Right cardiac atrium (tissue), 5 donors: ENCODE measurements around the gene TDRD9. TPM values are rescaled to one million over a fixed set of nuclear protein-coding genes. Genes with fewer than 3 reads are reported as not detected.
A peak's percentile ranks its signal among the peaks of the same experiment; 100 is the strongest.
"Not testable (repeated sequence)": the region's sequence is repeated elsewhere in the genome, so short reads cannot be mapped to it uniquely, and the experiment has no call there.

ENCODE experiments used
- ATAC-seq, 2 donors: fragments of 200-7000 bp; cut with Tn5 transposase; one replicate each; pipeline versions ENCODE4 v1.8.0 to v1.9.1; 2020; ENCODE audit warnings: moderate library complexity in 2 of 2, mild to moderate bottlenecking in 1 of 2
- DNase-seq, 3 donors: peaks; one replicate each; pipeline ENCODE4 v3.0.0-alpha.2; 2020
- H3K27ac ChIP-seq: one replicate; pipeline ENCODE4 v1.5.1; 2013; ENCODE audit warnings: mild to moderate bottlenecking, low read length, control low read depth, moderate library complexity
- H3K27me3 ChIP-seq: one replicate; pipeline ENCODE4 v1.6.1; 2013; ENCODE audit not compliant: control insufficient read depth, insufficient read depth
- H3K4me1 ChIP-seq: one replicate; pipeline ENCODE4 v1.6.1; 2013; ENCODE audit warnings: low read length; ENCODE audit not compliant: control insufficient read depth, insufficient read depth
- H3K4me3 ChIP-seq: one replicate; pipeline ENCODE4 v1.5.1; 2013; ENCODE audit warnings: low read length, control low read depth
- H3K9me3 ChIP-seq: one replicate; pipeline ENCODE4 v1.6.1; 2013; ENCODE audit warnings: low read length; ENCODE audit not compliant: control insufficient read depth
- WGBS: extraction: QIAGEN DNeasy Blood & Tissue Kit; methylation state at CpG from one replicate; pipeline ENCODE4 v1.1.7; 2013; 5-methylcytosine and 5-hydroxymethylcytosine counted together
- intact Hi-C, 4 donors: fragments of 100-400 bp; cut with DNase I; formaldehyde crosslinking; loops; one replicate each; pipeline versions ENCODE4 v1.11.0 to v1.14.0; 2022 to 2023
- polyA plus RNA-seq: library from polyadenylated mRNA; stranded (reverse); fragments of 200-250 nt; gene quantifications from one replicate; pipeline ENCODE4 v1.2.3, GENCODE V29; 2013
- total RNA-seq, 4 donors: library from RNA; stranded (reverse); fragmentation: NEBNext Ultra II Directional; extraction: Animal tissue kit (Norgen Biotek cat#: 25700); gene quantifications; one replicate each; pipeline ENCODE4 v1.2.1, GENCODE V29; 2021
- donor health status: healthy with polysubstance abuse.
- donor health status: DM: no; HTN: yes; CAD: no.
- donor health status: DM: no; HTN: no; CAD: no.
- donor health status: DM: no; HTN: yes; CAD: no; lungs with severe emphysema.
- donor health status: DM: yes; HTN: yes; CAD: no.

Gene TDRD9
- total and polyA plus RNA-seq, 5 donors = 8.3 to 20.2 (median 10.7) TPM

DNA sequence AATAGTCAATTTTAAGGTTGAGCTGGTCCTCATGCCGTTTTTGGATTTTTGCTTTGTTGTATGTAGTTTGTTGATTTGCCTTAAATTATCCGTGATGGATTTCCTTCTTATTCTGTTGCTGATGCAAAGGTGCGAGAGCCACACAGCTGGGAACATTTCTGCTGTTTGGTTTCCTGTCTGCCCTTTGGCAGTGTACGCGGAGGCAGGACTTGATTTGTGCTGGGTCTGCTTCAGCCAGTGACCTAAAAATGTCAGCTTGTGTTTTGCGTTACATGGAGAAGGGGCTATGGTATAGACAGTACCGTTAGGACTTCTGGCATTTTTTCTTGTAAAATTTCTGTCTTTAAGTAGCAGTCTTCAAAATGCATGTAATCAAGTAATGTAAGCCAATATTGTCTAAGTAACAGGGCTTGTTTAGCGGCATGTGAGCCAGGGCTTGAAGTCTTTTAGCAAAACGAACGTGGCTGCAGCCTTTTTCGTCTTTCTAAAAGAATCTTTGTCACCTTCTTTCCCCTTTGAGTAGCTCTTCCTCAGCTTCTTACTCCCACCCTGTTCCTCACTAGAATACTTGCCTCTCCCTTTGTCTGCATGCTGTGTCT lies 32.3 kb downstream of the TDRD9 start:
- Histone ChIP-seq H3K4me3 (no peak overlapping the region), H3K4me1 (no peaks in the 10 kb centered on the region), H3K9me3 (no peaks in the 10 kb centered on the region), H3K27me3 (no peaks in the 10 kb centered on the region), H3K27ac (no peak overlapping the region)
- WGBS = 57% methylated on average over 11 of the region's 11 CpGs
- ATAC-seq (no peak), DNase-seq (no peak)
- intact Hi-C loops = no loop called here

DNA sequence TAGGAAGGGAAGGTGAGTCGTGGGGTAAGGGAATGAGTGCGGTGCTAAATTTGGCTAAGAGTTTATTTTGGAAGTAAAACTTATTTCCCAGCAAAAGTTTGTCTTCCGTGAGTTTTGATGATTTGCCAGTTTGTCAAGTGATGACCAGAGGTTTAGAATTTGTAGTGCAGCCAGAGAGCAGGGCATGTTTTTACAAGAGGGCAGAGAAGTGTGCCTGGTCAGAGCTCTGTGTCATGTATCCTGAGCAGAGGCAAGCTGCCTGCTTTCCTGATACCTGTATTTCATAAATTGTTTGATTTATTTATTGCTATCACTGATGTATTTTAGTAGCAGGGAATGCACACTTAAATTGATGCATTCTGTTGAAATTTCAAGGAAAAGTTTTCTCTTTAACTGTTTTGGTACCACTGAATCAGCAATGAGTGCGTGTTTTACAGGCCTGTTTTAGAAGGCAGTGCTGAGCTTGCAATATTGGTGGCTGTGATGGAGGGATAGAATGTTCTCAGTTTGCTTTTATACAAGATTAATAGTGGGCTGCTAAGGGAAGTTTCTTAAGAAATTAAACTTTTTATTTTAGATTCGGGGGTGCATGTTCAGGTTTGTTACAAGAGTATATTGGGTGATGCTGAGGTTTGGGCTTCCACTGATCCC lies 33.8 kb downstream of the TDRD9 start:
- intact Hi-C loops = no loop called here
- Histone ChIP-seq H3K9me3 (no peaks in the 10 kb centered on the region), H3K4me3 (no peak overlapping the region), H3K4me1 (no peaks in the 10 kb centered on the region), H3K27me3 (no peaks in the 10 kb centered on the region), H3K27ac (no peak overlapping the region)
- ATAC-seq (no peak), DNase-seq (no peak)
- 61% methylated on average over 5 of the region's 5 CpGs for WGBS

DNA sequence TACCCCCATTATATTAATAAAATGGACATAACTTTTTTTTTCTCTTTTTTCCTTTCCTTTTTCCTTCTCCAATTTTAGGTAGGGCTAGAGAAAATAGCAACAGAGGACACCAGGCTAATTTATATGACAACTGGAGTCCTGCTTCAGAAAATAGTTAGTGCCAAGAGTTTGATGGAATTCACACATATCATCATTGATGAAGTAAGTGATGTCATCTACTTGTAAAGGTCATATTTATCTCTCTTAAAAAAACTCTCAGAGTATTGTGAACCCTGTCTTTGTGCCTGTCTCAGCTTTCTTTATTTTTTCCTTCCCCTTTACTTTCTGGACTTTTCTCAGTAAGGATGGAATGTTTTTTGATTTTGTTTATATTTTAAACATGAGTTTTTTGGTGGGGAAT lies 38.4 kb downstream of the TDRD9 start:
- no peaks in the 10 kb centered on the region for H3K9me3 ChIP-seq

DNA sequence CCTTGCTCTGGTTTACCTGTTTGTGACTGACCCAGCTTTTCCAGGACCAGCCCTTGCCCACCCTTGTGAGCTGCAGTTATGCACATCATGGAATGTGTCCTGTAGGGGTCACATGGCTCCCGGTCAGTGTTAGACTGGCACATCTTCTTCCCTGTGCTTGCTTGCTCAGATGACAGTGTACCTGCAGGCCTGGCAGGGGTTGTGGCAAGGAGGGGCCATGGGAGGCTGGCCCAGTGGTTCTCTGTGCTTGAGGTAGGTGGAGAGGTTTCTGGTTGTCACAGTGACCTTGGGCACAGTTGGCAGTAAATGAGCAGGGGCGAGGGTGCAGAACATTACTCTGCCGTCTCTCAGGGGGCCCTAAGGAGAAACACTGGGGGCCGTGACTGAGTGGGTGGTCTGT lies 41.7 kb downstream of the TDRD9 start:
- H3K27me3 ChIP-seq = no peaks in the 10 kb centered on the region
- H3K4me1 ChIP-seq = no peaks in the 10 kb centered on the region
- WGBS = 77% methylated on average over 4 of the region's 4 CpGs
- no peak overlapping the region for H3K4me3 ChIP-seq
- intact Hi-C loops = no loop called here
- no peaks in the 10 kb centered on the region for H3K9me3 ChIP-seq
- DNase-seq (no peak), ATAC-seq (peak in 1 of 2 donors; percentile 14)
- H3K27ac ChIP-seq = no peak overlapping the region

More for the DNA sequence above, 38.4 kb downstream of the TDRD9 start:
- Histone ChIP-seq H3K4me1 (no peaks in the 10 kb centered on the region), H3K4me3 (no peak overlapping the region), H3K27ac (no peak overlapping the region), H3K27me3 (no peaks in the 10 kb centered on the region)
- intact Hi-C loops = no loop called here
- ATAC-seq (no peak), DNase-seq (no peak)

DNA sequence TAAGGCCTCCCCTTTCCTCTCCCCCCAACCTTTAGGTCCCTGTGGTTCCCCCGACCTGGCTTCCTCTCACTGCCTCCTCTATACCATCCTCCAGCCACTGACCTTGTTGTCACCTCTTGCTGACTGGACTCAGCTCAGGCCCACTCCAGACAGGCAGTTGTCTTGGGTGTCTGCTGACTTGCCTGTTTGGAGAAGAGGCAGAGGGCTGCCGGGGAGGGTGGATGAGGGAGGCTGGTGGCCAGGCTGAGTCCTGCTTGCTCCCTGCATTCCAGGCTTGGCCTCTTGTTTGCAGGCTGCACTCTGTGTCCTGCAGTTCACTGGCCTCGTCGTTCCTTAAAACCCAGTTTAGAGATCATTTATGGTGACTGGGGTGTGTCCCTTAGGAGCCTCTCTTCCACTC lies 45.1 kb downstream of the TDRD9 start:
- intact Hi-C loops = no loop called here
- peak; percentile 45 to 53 for ATAC-seq
- no peaks in the 10 kb centered on the region for H3K9me3 ChIP-seq

DNA sequence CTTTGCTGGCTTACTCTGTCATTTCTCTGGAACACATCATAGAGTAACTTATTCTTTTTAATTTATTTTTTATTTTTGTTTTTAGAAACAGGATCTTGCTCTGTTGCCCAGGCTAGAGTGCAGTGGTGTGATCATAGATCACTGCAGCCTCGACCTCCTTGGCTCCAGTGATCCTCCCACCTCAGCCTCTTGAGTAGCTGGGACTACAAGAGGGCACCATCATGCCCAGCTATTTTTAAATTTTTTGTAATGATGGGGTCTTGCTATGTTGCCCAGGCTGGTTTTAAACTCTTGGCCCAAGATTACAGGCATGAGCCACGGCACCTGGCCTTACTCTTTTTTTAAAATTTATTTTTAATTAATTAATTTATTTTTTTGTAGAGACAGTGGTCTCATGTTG lies 46.3 kb downstream of the TDRD9 start:
- H3K4me3 ChIP-seq = no peak overlapping the region
- 80% methylated on average over 2 of the region's 2 CpGs for WGBS
- ATAC-seq = no peak
- H3K27ac ChIP-seq = no peak overlapping the region
- no peak for DNase-seq
- H3K4me1 ChIP-seq = no peaks in the 10 kb centered on the region
- intact Hi-C loops = no loop called here
- H3K9me3 ChIP-seq = no peaks in the 10 kb centered on the region
- H3K27me3 ChIP-seq = no peaks in the 10 kb centered on the region

More for the DNA sequence above, 45.1 kb downstream of the TDRD9 start:
- Histone ChIP-seq H3K4me1 (no peaks in the 10 kb centered on the region), H3K4me3 (no peak overlapping the region), H3K27ac (no peak overlapping the region), H3K27me3 (no peaks in the 10 kb centered on the region)
- WGBS = 34% methylated on average over 4 of the region's 4 CpGs
- no peak for DNase-seq

DNA sequence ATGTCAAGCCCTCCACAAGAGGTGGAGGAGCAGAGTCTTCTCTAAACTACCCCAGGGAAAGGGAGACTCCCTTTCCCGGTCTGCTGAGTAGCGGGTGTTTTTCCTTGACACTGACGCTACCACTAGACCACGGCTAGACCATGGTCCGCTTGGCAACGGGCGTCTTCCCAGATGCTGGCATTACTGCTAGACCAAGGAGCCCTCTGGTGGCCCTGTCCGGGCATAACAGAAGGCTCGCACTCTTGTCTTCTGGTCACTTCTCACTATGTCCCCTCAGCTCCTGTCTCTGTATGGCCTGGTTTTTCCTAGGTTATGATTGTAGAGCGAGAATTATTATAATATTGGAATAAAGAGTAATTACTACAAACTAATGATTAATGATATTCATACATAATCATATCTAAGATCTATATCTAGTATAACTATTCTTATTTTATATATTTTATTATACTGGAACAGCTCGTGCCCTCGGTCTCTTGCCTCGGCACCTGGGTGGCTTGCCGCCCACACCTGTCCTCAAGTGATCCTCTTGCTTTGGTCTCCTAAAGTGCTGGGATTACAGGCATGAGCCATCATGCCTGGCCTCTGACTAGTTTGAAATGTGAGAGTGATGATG lies 52.5 kb downstream of the TDRD9 start:
- H3K27me3 ChIP-seq, H3K4me1 ChIP-seq, ATAC-seq, H3K4me3 ChIP-seq, H3K9me3 ChIP-seq, H3K27ac ChIP-seq, intact Hi-C loops: not testable (repeated sequence)
- DNase-seq = peak; percentile 73 to 89 (median 85)
- 41% methylated on average over 14 of the region's 14 CpGs for WGBS

DNA sequence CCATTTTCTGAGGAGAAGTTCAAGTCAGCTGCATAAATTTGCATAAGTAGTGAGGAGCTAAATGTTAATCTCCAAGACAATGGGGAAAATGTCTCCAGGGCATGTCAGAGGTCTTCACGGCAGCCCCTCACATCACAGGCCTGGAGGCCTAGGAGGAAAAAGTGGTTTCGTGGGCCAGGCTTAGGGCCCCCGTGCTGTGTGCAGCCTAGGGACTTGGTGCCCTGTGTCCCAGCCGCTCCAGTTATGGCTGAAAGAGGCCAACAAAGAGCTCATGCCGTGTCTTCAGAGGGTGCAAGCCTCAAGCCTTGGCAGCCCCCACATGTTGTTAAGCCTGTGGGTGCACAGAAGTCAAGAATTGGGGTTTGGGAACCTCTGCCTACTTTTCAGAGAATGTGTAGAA lies 55.9 kb downstream of the TDRD9 start:
- intact Hi-C loops = no loop called here
- no peaks in the 10 kb centered on the region for H3K4me1 ChIP-seq
- no peak for ATAC-seq
- WGBS = 86% methylated on average over 5 of the region's 5 CpGs
- no peak for DNase-seq
- H3K9me3 ChIP-seq = no peaks in the 10 kb centered on the region
- H3K4me3 ChIP-seq = no peak overlapping the region
- H3K27me3 ChIP-seq = no peaks in the 10 kb centered on the region
- H3K27ac ChIP-seq = no peak overlapping the region

DNA sequence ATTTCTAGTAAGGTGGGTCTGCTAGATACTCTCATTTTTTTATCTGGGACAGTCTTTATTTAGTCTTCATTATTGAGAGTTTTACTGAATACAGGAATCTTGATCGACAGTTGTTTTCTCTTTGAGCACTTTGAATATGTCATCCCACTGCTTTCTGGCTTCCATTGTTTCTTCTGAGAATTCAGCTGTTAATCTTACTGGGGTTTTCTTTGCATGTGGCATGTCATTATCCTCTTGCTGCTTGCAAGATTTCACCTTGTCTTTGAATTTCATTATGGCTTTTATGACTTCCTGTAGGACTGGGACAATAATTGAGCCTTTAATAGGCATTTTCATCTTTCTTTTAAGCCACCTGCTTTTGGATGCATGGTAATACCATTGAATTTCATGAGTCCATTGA lies 60.8 kb downstream of the TDRD9 start:
- H3K27ac ChIP-seq = no peak overlapping the region
- WGBS = 95% methylated on average over 1 of the region's 1 CpG
- H3K9me3 ChIP-seq = no peaks in the 10 kb centered on the region
- intact Hi-C loops = no loop called here
- no peak for ATAC-seq
- H3K4me1 ChIP-seq = no peaks in the 10 kb centered on the region
- DNase-seq = no peak
- no peak overlapping the region for H3K4me3 ChIP-seq
- H3K27me3 ChIP-seq = no peaks in the 10 kb centered on the region

DNA sequence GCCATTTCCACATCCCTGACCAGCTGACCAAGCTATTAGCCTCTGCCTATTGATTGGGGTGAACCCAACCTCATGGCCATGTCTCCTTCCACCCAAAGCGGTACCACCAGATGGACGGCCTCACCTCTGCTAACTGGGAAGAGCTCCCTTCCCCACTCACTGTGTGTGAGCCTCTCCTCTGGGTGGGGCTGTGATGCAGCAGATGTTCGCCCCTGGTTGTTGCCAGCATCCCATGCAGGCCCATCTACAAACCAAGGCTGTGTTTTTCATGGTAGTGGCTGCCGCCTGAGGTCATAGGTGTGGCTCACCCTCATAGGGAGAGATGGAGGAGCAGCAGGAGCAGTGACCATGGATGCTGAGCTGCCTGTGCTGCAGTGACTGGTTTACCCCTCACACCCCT lies 61.7 kb downstream of the TDRD9 start:
- 92% methylated on average over 4 of the region's 4 CpGs for WGBS
- intact Hi-C loops = no loop called here
- no peaks in the 10 kb centered on the region for H3K9me3 ChIP-seq

DNA sequence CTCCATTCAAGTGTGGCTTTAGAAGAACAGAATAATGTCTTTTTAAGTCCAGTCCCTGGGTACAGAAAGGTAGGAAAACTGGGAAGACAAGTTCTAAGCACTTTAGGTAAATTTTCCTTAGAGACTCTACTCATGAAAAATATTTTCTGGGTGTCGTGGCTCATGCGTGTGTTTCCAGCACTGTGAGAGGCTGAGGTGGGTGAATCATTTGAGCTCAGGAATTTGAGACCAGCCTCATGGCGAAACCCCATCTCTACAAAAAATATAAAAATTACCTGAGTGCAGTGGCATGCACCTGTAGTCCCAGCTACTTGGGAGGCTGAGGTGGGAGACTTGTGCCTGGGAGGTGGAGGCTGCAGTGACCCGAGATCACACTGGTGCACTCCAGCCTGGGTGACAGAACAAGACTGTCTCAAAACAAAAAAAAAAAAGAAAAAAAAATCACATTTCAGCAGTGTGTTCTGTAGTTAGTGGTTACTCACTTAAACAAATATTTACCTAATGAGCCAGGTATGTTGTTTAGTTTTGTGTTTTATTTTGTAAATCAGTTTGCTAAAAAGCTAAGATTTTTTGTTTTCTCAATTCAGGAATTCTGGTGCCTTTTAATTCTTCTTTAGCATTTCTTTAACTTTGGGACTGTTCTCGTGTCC lies 66.4 kb downstream of the TDRD9 start:
- H3K4me1 ChIP-seq = no peaks in the 10 kb centered on the region
- no peaks in the 10 kb centered on the region for H3K27me3 ChIP-seq
- DNase-seq (no peak), ATAC-seq (no peak)
- H3K4me3 ChIP-seq = no peak overlapping the region
- WGBS = 81% methylated on average over 5 of the region's 5 CpGs
- H3K27ac ChIP-seq = no peak overlapping the region
- H3K9me3 ChIP-seq = no peaks in the 10 kb centered on the region
- intact Hi-C loops = no loop called here

More for the DNA sequence above, 61.7 kb downstream of the TDRD9 start:
- H3K27me3 ChIP-seq = no peaks in the 10 kb centered on the region
- no peak overlapping the region for H3K4me3 ChIP-seq
- no peak overlapping the region for H3K27ac ChIP-seq
- ATAC-seq (no peak), DNase-seq (no peak)
- no peaks in the 10 kb centered on the region for H3K4me1 ChIP-seq
